Activated CD4-positive, CD25-positive, alpha-beta regulatory T cell treated with anti-CD3 and anti-CD28 coated beads, Interleukin-2, amount 50 U/mL, for 16 hours (primary cell): Measurements from ENCODE around the gene ATPAF1.
"Not testable (repeated sequence)": the region's sequence is repeated elsewhere in the genome, so short reads cannot be mapped to it uniquely, and the experiment has no call there.

Source experiments
- DNase-seq: peaks from one replicate; pipeline ENCODE4 v3.0.0-alpha.2; 2020; ENCODE audit warnings: low read depth, low spot score

The ATPAF1 gene

GRCh38 chr1:46667782-46668760 is at the start of gene ATPAF1:
Gene ATPAF1, minus strand, starts transcription at chr1:46668364. Its CDS starts 42 bp downstream, at chr1:46668322.
- peak; percentile 15 for DNase-seq

GRCh38 chr1:46717654-46718053 is 49.5 kb upstream of the ATPAF1 start:
- DNase-seq: no peak

GRCh38 chr1:46714976-46715375 is 46.8 kb upstream of the ATPAF1 start:
- DNase-seq: no peak

GRCh38 chr1:46708121-46708520 is 40.0 kb upstream of the ATPAF1 start:
- no peak for DNase-seq

- no peak for DNase-seq
These were observed 37.2 kb upstream of the ATPAF1 start for GRCh38 chr1:46705408-46705807.

GRCh38 chr1:46703927-46704641 is 35.9 kb upstream of the ATPAF1 start:
- DNase-seq: no peak

- no peak for DNase-seq
These were observed 31.5 kb upstream of the ATPAF1 start for GRCh38 chr1:46699666-46700065.

- no peak for DNase-seq
These were observed 28.9 kb upstream of the ATPAF1 start for GRCh38 chr1:46697053-46697452.

GRCh38 chr1:46694676-46695075 is 26.5 kb upstream of the ATPAF1 start:
- DNase-seq: not testable (repeated sequence)

GRCh38 chr1:46692811-46693770 is 24.9 kb upstream of the ATPAF1 start:
- no peak for DNase-seq

- no peak for DNase-seq
These were observed 24.0 kb upstream of the ATPAF1 start for GRCh38 chr1:46691997-46692790.

GRCh38 chr1:46690931-46691421 is 22.8 kb upstream of the ATPAF1 start:
- no peak for DNase-seq

GRCh38 chr1:46689897-46690296 is 21.7 kb upstream of the ATPAF1 start:
- DNase-seq: no peak

- DNase-seq: no peak
These were observed 21.2 kb upstream of the ATPAF1 start for GRCh38 chr1:46689356-46689755.

- DNase-seq: no peak
These were observed 19.9 kb upstream of the ATPAF1 start for GRCh38 chr1:46687921-46688509.

GRCh38 chr1:46687093-46687659 is 19.0 kb upstream of the ATPAF1 start:
- DNase-seq: no peak

GRCh38 chr1:46686255-46686654 is 18.1 kb upstream of the ATPAF1 start:
- no peak for DNase-seq

GRCh38 chr1:46684670-46685069 is 16.5 kb upstream of the ATPAF1 start:
- DNase-seq: no peak

GRCh38 chr1:46682064-46682463 is 13.9 kb upstream of the ATPAF1 start:
- no peak for DNase-seq
